LHCN-M2 (cell line): ENCODE results near the gene UGGT1. TPM values are rescaled to one million over a fixed set of nuclear protein-coding genes. Genes with fewer than 3 reads are reported as not detected.
A peak's percentile ranks its signal among the peaks of the same experiment; 100 is the strongest.
"Not testable (repeated sequence)": the region's sequence is repeated elsewhere in the genome, so short reads cannot be mapped to it uniquely, and the experiment has no call there.

Source experiments
- DNase-seq: peaks from one replicate; pipeline ENCODE4 v3.0.0-alpha.2; 2012; ENCODE audit warnings: low read depth
- total RNA-seq: library from RNA; depleted of rRNA; stranded (reverse); fragments of >200 nt; gene quantifications from 2 replicates; pipeline ENCODE4 v1.2.3, GENCODE V29; 2014

The UGGT1 gene
- total RNA-seq, 1 experiment from 2014 or later: 70.5 TPM

- DNase-seq: no peak
Measured at GRCh38 chr2:128115921-128116623, 25.1 kb downstream of the UGGT1 start.

DNA sequence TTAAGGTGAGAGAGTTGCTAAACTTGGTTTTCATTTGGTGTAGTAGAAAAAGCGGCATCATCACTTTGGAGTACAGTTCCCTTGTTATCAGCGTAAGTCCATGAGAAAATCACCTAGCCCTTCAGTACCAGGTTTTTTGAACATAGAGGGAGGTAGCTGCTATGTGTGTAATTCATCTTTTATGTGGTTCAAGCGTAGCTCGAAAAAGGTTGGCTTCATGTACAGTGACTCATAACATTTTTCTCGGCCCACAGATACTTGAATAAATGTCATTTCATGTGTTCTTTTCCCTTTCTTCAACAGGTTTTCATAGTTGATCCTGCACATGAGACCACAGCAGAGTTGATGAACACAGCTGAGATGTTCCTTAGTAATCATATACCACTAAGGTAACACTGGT, 43.6 kb downstream of the UGGT1 start:
- no peak for DNase-seq

DNA sequence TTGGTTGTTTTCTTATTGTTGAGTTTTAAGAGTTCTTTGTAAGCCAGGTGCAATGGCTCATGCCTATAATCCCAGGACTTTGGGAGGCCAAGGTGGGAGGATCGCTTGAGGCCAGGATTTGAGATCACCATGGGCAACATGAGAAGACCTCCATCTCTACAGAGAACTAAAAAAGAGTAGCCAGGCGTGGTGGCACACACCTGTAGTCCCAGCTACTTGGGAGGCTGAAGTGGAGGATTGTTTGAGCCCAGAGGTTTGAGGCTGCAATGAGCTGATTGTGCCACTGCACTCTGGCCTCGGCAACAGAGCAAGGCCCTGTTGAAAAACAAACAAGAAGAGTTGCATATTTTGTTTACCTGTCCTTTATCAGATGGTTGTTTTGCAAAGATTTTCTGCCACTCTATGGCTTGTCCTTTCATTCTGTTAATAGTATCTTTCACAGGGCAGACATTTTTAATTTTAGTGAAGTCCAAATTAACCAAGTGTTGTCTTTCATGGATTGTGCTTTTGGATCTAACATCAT, 46.2 kb downstream of the UGGT1 start:
- no peak for DNase-seq

DNA sequence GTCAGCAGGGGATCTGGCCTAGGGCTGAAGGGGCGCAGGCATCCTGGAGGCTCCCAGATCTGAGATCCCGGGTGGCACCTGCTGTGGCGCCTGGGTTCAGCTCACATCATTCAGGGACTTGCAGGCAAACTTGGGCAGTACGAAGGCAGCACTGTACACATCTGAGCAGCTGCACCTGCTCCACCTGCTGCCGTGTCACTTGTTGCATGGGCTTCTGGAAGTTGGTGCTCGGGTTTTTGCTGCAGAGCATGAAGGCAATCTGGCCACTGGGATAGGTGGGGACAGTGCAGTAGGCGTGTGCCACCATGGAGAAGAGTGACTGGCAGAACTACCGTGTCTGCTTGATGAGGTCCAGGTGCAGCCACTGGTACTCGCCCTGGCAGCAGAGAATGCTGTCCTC, 48.6 kb downstream of the UGGT1 start:
- no peak for DNase-seq

DNA sequence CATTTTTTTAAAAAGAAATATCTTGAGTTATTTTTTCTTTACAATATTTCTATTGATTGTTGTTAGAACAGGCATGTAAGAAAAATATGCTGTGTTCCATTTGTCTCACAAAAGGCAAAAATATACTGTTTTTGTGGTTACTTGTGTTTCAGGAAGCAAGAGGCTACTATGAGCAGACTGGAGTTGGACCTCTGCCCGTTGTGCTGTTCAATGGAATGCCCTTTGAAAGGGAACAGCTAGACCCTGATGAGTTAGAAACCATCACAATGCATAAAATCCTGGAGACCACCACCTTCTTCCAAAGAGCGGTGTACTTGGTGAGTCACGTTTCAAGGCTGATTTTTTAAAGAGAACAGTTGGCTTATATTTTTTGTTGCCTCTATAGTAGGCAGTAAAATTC, 54.7 kb downstream of the UGGT1 start:
- no peak for DNase-seq

DNA sequence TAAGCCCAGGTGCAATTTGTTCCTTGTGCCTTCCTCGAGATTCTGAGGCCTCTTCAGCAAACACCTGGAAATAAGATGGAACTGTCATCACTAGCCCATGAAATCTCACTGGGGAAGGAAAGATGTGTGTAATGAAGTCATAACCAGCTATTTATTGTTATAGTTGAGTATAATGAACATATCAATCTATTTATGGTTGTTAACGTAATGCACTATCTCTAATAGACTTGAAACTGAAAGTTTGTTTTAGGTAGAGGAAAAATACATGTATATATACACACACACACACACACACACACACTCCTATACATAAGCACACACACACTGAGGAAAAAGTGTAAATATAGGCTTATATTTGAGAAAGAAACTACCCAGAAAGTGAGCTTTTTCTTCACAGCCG, 62.8 kb downstream of the UGGT1 start:
- DNase-seq: no peak

GRCh38 chr2:128154225-128154624, 63.2 kb downstream of the UGGT1 start:
- DNase-seq: no peak

- no peak for DNase-seq
Measured at GRCh38 chr2:128155970-128156369, 65.0 kb downstream of the UGGT1 start.

- DNase-seq: no peak
Measured at GRCh38 chr2:128156812-128157211, 65.8 kb downstream of the UGGT1 start.

- peak; percentile 43 for DNase-seq
Measured at GRCh38 chr2:128157644-128158043, 66.6 kb downstream of the UGGT1 start.

DNA sequence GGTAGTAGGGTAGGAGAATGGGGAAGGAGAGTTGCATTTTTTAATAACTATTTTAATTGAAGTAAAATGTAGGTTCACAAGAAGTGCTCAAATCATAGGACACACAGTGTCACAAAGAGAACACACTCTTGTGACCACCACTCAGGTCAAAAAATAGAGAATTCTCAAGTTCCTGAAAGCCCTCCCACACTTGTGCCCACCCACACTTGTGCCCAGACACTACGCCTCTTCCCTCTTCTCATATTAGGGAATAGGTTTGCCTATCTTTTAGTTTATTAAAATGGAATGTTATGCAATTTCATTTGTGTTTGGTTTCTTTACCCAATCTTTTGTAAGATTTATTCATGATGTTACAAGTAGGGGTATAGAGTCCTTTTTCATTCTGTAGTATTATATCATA, 67.2 kb downstream of the UGGT1 start:
- DNase-seq: no peak

- DNase-seq: no peak
Measured at GRCh38 chr2:128159437-128159836, 68.4 kb downstream of the UGGT1 start.

- DNase-seq: no peak
Measured at GRCh38 chr2:128160616-128161275, 69.7 kb downstream of the UGGT1 start.

DNA sequence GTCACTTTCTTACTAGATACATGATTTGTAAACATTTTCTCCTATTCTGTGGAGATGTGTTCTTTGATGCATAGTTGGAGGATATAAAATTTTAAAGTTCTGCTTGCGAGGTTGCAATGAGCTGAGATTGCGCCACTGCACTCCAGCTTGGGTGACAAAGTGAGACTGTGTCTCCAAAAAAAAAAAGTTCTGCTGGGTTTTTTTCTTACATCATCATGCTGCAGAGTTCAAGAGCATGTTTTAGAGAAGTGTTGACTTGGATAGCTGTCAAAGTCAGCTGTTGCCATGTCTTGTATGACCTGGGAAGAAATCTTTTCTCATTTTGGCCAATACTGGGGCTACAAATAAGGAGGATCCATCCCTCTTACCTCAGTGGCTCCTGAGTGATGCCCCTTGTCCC, 71.3 kb downstream of the UGGT1 start:
- no peak for DNase-seq

DNA sequence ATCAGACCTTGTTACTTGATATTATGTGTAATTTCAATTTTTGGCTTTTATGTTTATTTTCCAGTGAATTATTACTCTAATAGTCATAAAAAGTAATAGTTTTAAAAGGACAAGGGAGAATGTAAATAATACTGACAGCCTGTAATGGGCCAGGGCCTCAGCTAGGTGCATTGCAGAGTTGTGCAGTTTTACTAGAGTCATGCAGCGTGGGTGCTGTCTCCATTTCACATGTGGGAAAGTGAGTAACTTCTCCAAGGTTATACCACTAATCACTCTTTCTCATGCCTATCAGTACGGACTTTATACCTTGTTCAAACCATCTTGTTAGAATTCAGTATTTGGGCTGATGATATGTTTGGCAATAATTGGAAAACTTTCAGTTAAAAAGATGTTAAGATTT, 73.3 kb downstream of the UGGT1 start:
- DNase-seq: no peak

DNA sequence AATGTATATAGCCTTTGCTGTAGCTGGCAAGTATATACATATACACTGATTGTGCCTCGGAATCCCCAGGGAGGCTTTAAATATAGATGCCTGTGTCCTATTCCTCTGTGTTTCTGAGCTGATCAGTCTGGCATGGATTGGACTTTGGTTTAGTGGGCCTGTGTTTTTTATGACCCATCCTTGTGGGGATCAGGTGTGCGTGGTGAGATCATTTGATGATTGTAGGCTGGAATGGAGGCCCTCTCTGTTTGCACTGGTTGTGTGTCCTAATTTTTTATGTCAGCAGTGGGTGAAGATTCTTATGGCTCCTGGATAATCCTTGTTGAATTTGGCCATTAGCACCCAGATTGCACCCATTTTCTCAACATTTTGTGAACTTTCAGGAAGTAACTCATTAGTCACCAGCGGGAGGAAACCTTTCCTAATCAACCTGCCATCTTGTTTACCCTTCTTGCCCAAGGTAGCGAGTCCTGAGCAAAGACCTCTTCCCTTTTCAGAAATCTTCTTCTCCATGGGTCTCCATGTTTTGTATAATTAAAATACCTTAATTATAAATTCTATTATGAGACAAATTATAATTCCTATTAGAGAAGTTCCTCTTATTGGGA, 75.8 kb downstream of the UGGT1 start:
- DNase-seq: no peak

GRCh38 chr2:128169094-128169493, 78.1 kb downstream of the UGGT1 start:
- no peak for DNase-seq

DNA sequence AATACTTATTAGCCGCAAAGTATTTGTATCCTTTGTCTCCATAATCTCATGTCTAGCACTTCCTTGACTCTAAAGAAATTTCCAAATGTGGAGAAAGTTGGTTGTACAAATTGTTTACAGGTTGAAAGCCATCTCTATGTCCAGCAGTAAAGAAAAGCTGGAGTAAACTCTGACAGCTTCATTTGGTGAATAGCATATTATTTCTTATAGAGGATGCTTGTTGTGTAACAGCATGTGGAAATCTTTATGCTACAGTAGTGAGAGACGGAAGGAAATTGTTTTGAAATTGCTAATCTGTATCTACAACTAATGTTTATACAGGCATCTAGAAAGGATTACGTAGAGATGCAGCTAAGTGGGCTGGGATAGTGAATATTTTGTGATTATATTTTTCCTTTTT, 78.5 kb downstream of the UGGT1 start:
- DNase-seq: no peak

- no peak for DNase-seq
Measured at GRCh38 chr2:128169933-128170709, 79.1 kb downstream of the UGGT1 start.

GRCh38 chr2:128170776-128171175, 79.8 kb downstream of the UGGT1 start:
- no peak for DNase-seq

GRCh38 chr2:128172191-128172590, 81.2 kb downstream of the UGGT1 start:
- DNase-seq: no peak

DNA sequence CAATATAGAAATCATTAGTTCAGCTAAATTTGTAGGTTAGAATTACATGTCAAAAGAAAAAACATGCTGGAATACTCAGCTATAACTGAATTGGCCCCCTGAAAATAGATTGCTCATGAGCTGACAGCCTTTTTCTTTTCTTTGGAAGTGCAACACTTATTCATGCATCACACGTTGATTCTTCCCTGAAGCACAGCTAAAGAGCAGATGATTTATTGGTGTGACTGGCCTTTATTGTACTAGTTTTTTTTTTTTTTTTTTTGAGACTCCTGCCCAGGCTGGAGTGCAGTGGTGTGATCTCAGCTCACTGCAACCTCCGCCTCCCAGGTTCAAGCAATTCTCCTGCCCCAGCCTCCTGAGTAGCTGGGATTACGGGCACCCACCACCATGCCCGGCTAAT, 83.1 kb downstream of the UGGT1 start:
- not testable (repeated sequence) for DNase-seq
